GM19463 (cell line): ENCODE data around the gene IPO8.

Experiments
- ATAC-seq: cut with Tn5 transposase; IDR thresholded peaks from one replicate; pipeline ENCODE4 v1.9.1; 2021; ENCODE audit warnings: mild to moderate bottlenecking, moderate library complexity; ENCODE audit not compliant: unreplicated experiment

The IPO8 gene

DNA sequence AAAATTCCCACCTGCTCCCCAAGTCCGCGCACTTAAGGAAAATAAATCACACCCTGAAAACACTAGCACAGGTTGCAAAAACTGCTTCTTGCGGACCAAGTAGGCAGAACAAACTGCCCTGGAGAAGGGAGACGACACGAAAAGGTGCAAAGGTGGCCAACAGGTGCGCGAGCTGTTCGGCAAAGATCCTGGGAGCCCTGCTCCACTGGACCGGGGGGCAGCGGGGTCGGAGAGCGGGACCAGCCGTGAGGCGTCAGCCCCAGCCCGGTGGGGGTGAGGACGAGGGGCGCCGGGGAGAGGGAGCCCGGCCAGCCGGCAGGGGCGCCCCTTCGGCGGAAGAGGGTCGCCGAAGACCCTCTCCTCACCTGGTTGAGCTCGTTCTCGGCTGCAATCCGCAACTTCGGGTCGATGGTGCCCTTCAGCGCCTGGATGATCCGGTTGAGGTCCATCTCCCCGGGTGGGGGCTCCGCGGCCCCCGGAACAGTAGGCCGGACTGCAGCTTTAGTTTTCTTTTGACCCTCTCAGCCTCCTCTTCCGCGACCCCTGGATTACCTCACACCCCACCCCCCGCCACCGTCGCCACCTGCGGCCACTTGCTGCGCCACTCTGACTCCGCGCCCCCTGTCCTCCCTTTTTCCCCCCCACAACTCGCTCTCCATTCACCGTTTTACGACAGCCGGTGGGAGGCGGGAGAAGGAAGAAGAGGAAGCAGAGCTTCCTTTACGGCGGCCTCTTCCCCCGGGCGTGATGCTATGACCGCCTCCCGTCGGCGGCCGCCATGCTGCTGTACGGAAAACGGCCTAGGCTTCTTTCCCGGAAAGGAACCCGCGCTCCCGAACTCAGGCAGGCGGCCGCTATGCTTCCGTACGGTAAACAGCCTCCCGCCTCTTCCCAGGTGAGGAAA is at the start of gene IPO8:
IPO8 (minus strand) TSS at position 671 of the 904 bp plus-strand sequence; CDS start at position 449, 222 bp downstream.
- peak; percentile 81 for ATAC-seq

DNA sequence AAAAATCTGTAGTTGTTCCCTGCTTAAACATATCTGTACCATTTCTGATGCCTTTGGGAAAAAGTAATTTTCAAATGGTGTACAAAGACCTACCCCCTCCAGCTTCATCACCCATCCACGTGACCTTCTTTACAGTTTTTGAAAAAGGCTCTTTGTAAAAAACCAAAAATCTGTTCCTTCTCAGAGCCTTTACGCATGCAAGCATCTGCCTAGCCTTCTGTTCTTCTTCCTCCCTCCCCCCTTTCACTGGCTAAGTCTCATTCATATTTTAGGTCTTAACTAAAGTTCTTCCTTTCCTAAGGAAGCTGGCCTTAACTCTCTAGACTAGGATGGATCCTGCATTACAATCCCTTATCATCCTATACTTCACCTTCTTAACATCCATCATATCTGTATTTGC is 48.7 kb upstream of the IPO8 start:
- ATAC-seq = no peak

DNA sequence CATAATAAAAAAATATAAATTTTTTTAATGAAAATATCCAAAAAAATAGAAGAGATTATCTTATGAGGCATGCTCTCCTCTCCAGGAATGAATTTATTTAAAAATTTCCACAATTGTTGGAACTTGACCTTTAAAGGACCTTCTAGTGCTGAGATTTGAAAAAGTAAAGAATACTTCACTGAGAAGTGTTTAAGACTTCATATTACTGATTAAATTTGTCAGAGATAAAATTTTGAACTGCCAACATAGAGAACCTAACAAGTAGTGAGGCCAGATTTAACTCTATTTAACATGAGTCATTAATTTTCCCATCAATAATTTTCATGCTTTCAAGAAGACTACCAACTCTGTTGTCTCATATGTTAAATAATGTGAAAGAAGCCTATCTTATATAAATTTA is 44.6 kb upstream of the IPO8 start:
- ATAC-seq = no peak

DNA sequence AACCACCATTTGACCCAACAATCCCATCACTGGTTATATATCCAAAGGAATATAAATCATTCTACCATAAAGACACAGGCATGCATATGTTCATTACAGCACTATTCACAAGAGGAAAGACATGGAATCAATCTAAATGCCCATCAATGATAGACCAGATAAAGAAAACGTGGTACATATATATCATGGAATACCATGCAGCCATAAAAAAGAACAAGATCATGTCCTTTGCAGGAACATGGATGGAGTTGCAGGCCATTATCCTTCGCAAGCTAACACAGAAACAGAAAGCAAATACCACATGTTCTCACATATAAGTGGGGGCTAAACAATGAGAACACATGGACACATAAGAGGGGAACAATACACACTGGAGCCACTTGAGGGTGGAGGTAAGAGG is 43.4 kb upstream of the IPO8 start:
- no peak for ATAC-seq

DNA sequence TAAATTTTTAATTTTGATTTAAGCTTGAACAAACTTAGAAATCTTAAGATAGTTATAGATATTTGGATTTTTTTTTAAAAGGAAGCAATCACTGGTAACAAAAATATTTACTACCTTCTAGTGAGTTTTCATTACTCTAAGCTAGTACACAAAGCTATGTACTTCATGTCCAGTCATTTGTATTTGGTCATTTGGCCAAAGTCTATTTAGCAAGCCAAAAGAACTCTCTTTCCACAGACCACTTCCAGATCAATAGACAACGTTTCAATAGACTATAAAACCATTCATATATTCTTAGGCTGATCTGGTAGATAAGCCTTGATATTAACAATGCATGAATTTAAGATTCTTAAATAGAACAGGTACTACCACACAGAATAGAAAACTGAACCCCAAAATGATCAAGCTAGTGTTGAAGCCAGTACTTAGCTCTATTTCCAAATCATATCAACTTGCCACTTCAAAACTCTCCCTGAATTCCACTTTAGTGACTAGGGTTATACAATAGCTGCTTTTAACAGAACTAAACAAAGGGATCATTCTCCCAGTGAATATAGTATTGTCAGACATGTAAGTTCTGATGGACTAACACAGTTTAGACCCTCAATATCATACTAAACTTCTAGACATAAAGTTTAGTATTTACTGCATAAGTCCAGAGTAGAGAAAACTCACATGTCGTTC is 37.4 kb upstream of the IPO8 start:
- ATAC-seq = no peak

DNA sequence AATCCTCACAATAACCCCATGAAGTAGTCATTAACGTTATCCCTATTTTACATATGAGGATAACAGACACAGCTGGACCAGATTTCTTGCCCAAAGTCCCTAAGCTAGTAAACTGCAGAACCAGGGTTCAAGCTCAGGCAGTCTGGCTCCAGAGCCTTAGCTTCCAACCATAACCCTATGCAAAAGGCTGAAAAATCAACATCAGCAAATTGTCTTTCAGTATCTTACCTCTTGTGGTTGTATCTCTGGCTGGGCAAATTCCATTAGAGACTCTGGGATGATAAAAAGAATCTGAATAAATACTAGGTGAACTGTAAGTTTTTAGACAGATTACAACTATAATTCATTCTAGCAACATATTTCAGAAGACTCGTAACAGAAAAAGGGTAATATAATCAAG is 34.3 kb upstream of the IPO8 start:
- no peak for ATAC-seq

DNA sequence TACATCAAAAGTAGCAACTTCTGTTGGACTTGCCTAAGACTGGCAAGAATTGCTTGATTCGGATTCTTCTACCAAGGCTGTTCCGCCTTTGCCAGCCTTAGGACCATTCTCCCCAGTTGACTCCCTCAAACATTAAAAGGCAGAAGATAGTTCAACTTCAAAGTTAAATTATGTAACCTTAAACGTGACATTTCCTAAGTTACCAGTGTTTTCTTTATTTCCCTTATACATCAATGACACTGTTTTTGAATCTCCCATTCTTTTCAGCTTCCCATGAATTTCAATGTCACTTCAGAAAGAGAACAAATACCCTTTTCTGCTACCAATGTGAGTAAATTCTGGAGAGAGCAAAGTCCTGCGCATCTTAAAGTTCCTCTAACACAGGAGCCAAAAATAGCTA is 33.9 kb upstream of the IPO8 start:
- ATAC-seq = no peak

DNA sequence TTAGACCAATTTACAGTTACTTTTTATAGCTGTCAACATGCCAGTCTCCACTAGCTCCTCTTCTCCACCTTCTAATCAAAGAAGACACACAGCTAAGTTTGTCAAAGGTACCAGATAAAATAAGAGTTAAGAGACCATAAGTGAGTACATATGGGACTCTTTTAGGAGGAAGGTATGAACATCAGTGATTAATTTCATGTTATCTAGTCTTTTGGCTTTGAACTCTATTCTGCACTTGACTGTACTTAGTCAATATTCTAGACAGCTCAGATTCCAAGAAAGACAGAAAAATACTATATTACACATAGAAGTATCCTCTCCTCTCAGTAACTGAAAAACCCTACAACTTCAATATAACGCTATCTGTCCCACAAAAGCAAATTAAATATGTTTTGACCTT is 31.0 kb upstream of the IPO8 start:
- ATAC-seq = no peak

DNA sequence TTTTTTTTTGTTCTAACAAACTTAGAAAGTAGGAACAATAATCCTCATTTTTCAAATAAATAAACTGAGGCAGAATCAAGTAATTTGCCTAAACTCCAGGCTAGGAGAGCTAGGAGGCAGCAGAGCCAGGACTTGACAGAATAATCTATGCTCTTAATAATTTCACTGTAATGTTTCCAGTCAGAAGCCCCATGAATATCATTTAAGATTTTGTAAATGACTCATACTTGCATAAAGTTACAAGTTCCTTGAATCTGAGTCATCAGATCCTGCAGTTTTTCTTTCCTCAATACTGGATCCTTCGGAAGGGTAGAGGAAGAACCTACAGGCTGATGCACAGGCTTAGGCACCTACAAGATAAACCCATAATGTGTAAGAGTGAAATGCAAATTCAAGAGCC is 30.1 kb upstream of the IPO8 start:
- ATAC-seq = no peak

DNA sequence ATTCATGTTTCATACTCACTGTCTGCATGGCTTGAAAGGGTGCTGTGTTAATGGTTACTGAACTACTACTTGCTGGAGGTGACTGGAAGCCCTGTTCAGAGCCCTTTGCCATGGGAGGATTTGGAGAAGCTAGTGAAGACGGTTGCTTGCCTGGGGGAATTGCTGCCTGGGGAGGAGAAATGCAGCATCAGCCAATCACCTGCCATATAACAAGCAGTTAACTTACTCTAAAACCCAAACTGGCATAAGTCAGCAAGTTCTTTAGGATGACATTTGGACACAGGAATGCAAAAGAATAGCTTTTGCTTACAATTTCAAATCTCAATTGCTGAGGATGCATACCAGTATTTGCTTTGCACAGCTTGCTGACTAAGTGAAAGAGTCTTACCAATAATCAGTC is 23.4 kb upstream of the IPO8 start:
- ATAC-seq = no peak

DNA sequence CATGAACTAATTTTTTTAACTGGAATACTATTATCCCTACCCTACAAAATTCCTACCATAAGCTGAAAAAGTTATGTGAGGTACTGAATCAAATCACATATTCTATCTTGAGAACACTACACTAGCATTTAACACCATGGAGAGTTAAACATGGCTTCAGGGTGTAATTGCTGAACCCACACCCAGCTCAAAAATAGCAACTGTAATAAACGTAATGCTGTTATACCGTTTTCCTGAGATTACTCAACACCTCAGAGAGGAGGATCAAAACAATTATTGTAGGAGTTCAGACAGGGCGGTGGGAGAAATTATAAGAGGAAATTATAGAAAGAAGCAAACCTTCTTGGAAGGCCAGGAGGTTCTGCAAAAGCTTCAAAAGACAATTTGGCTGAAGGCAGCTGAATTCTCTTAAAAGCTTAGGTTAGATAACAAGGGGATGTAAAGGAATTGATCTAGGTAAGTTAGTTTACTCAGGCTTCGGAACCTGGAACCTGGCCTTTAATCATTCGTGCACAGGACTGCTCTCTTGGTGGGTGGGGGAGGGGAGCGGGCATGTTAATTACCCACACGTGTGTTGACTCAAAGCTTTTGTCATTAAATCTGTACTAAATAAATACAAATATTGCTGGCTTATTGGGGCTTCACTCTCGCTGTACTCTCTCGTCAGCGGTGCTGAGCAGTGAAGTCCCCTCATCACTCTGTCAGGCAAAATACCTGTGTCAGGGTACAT is 12.1 kb upstream of the IPO8 start:
- ATAC-seq = no peak

DNA sequence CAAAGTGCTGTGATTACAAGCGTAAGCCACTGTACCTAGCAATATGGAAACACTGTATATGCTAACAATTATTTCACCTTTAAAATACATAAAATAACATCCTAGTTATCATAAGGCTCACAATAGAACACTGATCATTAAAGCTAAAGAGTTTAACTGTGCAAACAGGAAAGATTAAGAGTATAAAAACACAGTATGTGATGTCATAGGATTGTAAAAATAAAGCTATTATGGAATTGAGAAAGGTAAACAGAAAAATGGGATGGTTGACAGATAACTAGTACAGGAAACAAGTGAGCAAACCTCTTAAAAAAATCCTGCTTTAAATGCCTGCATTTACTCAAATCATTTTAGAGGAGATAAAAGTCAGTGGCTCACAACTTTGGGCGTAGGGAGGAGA is 10.8 kb upstream of the IPO8 start:
- ATAC-seq = no peak

DNA sequence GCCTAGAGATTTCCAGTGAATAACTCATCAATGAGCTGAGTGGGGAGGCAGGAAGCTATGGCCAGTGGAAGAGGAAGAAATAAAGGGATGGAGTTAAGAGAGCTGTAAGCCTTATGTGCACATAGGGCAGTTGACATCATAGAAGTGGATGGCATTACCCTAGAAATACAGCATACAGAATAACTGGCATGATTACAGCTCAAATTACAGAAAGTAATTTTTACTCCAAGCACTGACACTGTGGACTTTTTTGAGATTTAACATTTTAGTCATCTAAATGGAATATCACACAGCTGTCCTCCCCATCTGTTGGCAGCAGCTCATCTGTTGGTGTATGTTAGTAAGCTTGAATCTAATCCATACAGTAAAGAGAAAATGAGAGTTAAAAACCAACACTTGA is 5.4 kb upstream of the IPO8 start:
- no peak for ATAC-seq

DNA sequence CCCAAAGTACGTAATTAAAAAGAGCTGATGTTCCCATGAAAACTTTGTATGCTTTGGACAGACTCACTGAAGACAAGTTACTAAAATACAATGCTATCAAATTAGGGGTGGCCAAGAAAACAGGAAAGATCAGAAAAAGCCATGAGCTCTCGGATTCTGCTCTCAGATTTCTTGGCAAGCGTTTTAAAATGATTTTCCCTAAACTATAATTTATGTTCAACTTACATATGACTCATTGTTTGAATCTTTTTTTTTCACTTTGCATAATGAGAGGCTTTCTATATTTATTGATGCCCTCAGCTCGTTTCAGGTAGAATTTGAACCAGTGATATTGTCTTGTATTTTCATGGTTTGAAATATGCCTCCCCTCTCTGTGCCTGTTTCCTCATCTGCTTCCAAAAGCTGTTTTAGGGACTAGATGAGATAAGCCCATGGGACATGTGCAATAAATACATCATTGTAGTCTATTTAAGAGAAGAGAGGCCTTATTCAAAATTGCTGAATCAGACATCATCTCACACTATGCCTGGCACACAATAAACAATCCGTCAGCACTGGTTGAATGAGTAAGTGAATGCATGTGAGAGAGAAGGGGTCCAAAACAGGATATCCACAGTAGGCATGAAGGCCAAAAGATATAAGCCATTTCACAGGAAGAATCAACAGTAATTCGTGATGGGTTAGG is 4.7 kb upstream of the IPO8 start:
- no peak for ATAC-seq

DNA sequence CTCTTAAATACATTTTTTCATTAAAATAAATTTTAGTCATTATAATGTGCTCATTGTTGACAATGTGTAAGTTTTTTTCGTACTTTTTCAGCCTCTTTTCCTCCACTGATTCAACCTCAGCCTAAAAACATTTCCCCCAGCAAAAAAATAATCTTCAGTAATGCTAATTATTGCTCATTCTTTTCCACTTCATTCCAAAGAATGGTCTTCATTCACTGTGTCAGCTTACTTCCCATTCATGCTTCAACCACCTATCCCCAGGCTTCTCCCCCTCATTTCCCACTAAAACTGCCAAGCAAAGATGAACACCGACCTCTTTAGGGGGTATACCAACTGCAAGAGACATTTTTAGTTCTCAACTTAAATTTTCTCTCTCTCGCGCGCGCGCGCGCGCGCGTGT is 2.7 kb upstream of the IPO8 start:
- ATAC-seq = no peak

DNA sequence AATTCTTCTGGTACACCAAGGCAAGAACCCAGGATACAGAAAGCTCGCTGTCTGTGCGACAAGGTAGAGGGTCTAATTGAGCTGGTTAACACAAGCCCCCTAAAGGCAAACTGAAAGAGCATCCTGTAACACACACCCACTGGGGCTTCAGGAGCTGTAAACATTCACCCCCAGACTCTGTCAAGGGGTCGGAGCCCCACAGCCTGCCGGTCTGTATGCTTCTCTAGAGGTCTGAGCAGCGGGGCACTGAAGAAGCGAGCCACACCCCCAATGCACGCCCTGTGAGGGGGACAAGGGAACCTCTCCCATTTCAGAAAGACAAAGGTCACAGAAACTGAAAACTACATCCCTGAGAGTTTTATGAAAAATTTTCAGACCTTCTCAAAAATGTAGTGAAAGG is 1.3 kb upstream of the IPO8 start:
- ATAC-seq = no peak

DNA sequence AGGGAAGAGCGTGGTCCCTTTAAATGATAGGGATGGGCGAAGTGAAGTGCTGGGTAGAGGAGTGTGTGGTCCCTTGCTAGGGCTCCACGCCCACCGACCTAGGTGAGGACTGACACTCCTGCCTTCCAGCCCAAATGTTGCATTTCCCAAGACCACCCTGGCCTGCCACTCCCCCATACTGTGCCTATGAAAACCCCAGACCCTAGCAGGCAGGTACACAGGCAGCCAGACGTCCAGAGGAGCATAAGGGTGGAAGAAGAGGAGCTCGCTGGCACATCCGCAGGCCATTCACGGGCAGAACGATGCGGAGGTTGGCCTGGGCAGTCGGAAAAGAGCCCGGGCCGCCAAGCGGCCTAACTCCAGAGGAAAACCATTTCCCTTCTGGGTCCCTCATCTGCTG is 817 bp upstream of the IPO8 start:
- no peak for ATAC-seq

DNA sequence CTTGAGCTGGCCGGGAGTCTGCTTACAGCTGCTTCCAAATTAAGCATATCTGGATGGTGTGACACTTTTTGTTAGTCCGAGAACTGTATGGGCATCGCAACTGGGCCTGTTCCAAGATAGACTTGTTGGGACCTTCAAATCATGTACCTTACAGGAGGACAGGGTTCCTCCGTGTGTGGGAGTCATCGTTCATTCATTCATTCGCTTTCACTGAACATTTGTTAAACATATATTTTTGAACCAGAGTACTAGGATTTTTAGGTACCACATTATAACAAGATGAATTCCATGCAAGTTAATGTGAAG is 387 bp upstream of the IPO8 start:
- peak; percentile 27 for ATAC-seq

DNA sequence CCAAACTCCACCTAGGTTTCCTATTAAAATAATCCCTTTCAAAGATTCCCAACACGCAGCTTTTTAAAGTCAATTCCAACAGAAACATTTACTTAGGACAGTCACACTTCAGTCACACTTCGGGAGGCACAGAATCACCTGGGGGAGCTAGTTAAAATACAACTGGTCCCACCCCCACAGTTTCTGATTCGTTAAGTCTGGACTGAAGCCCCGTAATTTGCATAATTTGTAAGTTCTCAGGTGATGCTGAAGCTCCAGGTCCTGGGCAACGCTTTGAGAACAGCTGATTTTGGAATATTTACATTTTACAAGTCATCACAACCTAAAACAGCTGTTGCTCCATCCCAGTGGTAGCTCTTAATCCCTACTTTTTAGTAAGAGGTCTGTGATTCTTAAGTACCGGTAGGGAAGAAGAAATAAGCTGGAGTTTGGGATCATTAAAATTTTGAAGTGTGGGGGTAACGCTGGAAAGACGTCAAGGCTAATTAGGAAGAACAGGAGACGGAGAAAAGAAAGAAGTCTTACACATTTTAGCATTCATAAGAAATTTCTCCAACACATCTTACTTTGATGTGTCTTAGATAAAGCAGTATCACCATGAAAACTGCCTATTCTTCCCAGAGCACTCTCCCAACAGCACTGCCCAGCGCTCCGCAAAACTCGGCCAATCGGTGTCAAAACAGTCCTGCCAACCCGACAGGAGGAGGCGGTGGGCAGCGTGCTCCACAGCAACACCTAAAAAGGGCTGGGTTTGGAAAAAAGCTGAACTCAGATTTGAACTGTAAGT is 1.1 kb downstream of the IPO8 start:
- peak; percentile 32 for ATAC-seq

DNA sequence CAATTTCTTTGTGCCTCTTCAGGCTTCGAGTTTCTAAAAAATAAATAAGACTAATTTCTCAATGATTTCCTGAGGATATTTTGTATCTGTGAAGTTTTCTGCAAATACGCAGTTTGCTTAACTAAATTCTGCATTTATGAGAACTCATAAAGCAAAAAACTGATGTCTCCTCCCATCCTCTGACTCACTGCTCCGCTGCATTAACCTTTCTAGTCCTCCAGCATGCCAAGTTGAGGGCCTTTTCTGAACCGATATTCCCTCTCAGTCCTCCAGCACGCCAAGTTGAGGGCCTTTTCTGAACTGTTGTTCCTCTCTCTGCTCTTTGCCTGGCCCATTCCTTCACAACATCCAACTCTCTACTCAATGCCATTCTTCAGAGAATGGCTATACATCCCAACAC is 3.2 kb downstream of the IPO8 start:
- ATAC-seq = no peak
